ENCODE data around the gene RGS2. TPM values are rescaled to one million over a fixed set of nuclear protein-coding genes. Genes with fewer than 3 reads are reported as not detected.

RGS2 gene
- total and polyA plus RNA-seq, 2 of the 4 experiments (the other 2 are of a cell fraction) = 13.5 to 19.7 TPM

- H2BK20ac ChIP-seq (ENCODE audit: low read depth, low read length) = no peak overlapping the region
- no peak overlapping the region for H2BK15ac ChIP-seq (ENCODE audit: low read depth, low read length)
- H3K27ac ChIP-seq (ENCODE audit: insufficient read depth, low read length) = no peak overlapping the region
- no peak overlapping the region for H3K56ac ChIP-seq (ENCODE audit: extremely low read depth, insufficient read depth, low read length)
- in situ Hi-C loops (cut with MboI; ENCODE audit: low sequenced_read_pairs) = no loop called here
- no peak overlapping the region for H4K8ac ChIP-seq (ENCODE audit: low read depth in 2 of 2, low read length in 2 of 2)
- no peak overlapping the region for H4K5ac ChIP-seq (ENCODE audit: low read depth, low read length)
- ChIA-PET POLR2A (ENCODE audit: unreplicated experiment) (no interaction called here), CTCF (interaction anchor here (1.3 to 3.0 kb wide), 4 partner anchors 10 to 328 kb away, joined by 5 to 16 read pairs (median 8); no protein-coding TSS in a partner anchor)
- H3K9me3 ChIP-seq (ENCODE audit: control insufficient read depth, insufficient read depth, low read length) = no peaks in the 10 kb centered on the region
- no peak overlapping the region for H3K14ac ChIP-seq (replicated peaks; ENCODE audit: low read depth, low read length)
- H3K23ac ChIP-seq (ENCODE audit: low read depth, low read length) = no peak overlapping the region
- no peak overlapping the region for H2BK5ac ChIP-seq (ENCODE audit: low read depth, low read length, poor library complexity, severe bottlenecking)
- TF ChIP-seq CHD1 (IDR thresholded peaks at IDR 0.05; ENCODE audit: low read depth, low read length) = no peak
- peak; percentile 69 for TF ChIP-seq RAD21 (IDR thresholded peaks at IDR 0.05; ENCODE audit: low read length)
- TF ChIP-seq MXI1 (IDR thresholded peaks at IDR 0.05; ENCODE audit: borderline replicate concordance, low read depth, low read length) = no peak
- TF ChIP-seq NFE2L2 (IDR thresholded peaks at IDR 0.05; ENCODE audit: low read depth, low read length) = no peak
- no peak for TF ChIP-seq MAZ (IDR thresholded peaks at IDR 0.05; ENCODE audit: borderline replicate concordance, low read depth, low read length)
- TF ChIP-seq CTCF (conservative IDR thresholded peaks at IDR 0.05; ENCODE audit: low read depth, low read length) = peak; percentile 68
- TF ChIP-seq MAFK (IDR thresholded peaks at IDR 0.05; ENCODE audit: low read depth, low read length) = no peak
- TF ChIP-seq POLR2A (IDR thresholded peaks at IDR 0.05; ENCODE audit: low read depth, low read length) = no peak
- TF ChIP-seq RCOR1 (IDR thresholded peaks at IDR 0.05; ENCODE audit: insufficient replicate concordance, low read length) = peak; percentile 51
- TF ChIP-seq RFX5 (IDR thresholded peaks at IDR 0.05; ENCODE audit: low read depth, low read length) = no peak
- TF ChIP-seq, protein P1, sequence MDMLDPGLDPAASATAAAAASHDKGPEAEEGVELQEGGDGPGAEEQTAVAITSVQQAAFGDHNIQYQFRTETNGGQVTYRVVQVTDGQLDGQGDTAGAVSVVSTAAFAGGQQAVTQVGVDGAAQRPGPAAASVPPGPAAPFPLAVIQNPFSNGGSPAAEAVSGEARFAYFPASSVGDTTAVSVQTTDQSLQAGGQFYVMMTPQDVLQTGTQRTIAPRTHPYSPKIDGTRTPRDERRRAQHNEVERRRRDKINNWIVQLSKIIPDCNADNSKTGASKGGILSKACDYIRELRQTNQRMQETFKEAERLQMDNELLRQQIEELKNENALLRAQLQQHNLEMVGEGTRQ (IDR thresholded peaks at IDR 0.05; ENCODE audit: low read depth, low read length) = no peak
- TF ChIP-seq CEBPB (IDR thresholded peaks at IDR 0.05; ENCODE audit: low read depth, low read length) = peak; percentile 99
- peak; percentile 87 for TF ChIP-seq FOS (IDR thresholded peaks at IDR 0.05; ENCODE audit: low read depth, low read length)
- TF ChIP-seq SMC3 (IDR thresholded peaks at IDR 0.05; ENCODE audit: low read depth, low read length) = peak; percentile 74
- peak; percentile 36; the same call in 1 of the 2 replicates for TF ChIP-seq BHLHE40 (IDR thresholded peaks at IDR 0.05; ENCODE audit: low read depth, low read length)
- TF ChIP-seq, protein P2, sequence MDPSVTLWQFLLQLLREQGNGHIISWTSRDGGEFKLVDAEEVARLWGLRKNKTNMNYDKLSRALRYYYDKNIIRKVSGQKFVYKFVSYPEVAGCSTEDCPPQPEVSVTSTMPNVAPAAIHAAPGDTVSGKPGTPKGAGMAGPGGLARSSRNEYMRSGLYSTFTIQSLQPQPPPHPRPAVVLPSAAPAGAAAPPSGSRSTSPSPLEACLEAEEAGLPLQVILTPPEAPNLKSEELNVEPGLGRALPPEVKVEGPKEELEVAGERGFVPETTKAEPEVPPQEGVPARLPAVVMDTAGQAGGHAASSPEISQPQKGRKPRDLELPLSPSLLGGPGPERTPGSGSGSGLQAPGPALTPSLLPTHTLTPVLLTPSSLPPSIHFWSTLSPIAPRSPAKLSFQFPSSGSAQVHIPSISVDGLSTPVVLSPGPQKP (IDR thresholded peaks at IDR 0.05; ENCODE audit: borderline replicate concordance, low read depth, low read length) = no peak
- intact Hi-C loops (cut with micrococcal nuclease) = loop anchor here (2.0 to 10.0 kb wide), 3 partner anchors 179 to 529 kb away; partner anchors contain the start of gene CDC73
- H3K4me3 ChIP-seq (ENCODE audit: insufficient read depth, low read depth, low read length) = no peak overlapping the region
- no peak for ATAC-seq (ENCODE audit: low read depth)
- no peak overlapping the region for H2BK120ac ChIP-seq (ENCODE audit: low read depth, low read length)
- H3K4me2 ChIP-seq (ENCODE audit: low read depth, low read length) = no peak overlapping the region
- H2AFZ ChIP-seq (replicated peaks; ENCODE audit: low read length, poor library complexity) = no peak overlapping the region
- BruUV-seq (replicated peaks) = no TSS peak
- peaks cover 4% of the 10 kb centered on the region for H3K4me1 ChIP-seq (ENCODE audit: control insufficient read depth, insufficient read depth, low read length)
- no peak overlapping the region for H3K9ac ChIP-seq (ENCODE audit: low read depth, low read length)
- no peak overlapping the region for H3K4ac ChIP-seq (ENCODE audit: low read depth, low read length)
- dilution Hi-C loops (cut with HindIII; ENCODE audit: low sequenced_read_pairs, unreplicated experiment) = loop anchor here (25.0 kb wide), 1 partner anchor 206 kb away; no protein-coding TSS in a partner anchor
- peaks cover 13% of the 10 kb centered on the region; the same call in 1 of the 2 replicates for H4K20me1 ChIP-seq (ENCODE audit: insufficient read depth, low read length)
- H2AK5ac ChIP-seq (ENCODE audit: low read depth, low read length) = no peak overlapping the region
- no peak overlapping the region for H4K91ac ChIP-seq (ENCODE audit: insufficient read depth, low read depth, low read length)
- H3K9me1 ChIP-seq (ENCODE audit: insufficient read depth, low read length) = no peaks in the 10 kb centered on the region
- H3K18ac ChIP-seq (ENCODE audit: low read depth, low read length) = no peak overlapping the region
- WGBS, 2 experiments (ENCODE audit: extremely low coverage in 2 of 2, insufficient read length in 1 of 2) = no CpG with 5 or more reads among the region's 2 CpGs
- peaks cover 4% of the 10 kb centered on the region; the same call in 1 of the 2 replicates for H3K36me3 ChIP-seq (ENCODE audit: control insufficient read depth, insufficient read depth, low read length)
- peak; percentile 91 for DNase-seq
- no peaks in the 10 kb centered on the region for H3K27me3 ChIP-seq (ENCODE audit: control insufficient read depth, insufficient read depth, low read length)
- no peak overlapping the region for H2AK9ac ChIP-seq (replicated peaks; ENCODE audit: low read depth, low read length, poor library complexity)
- peaks cover 5 to 17% of the 10 kb centered on the region in 2 experiments; a peak in 3 of 4 replicates for H3K79me1 ChIP-seq (ENCODE audit: low read depth in 1 of 2, low read length in 2 of 2)
Observed at GRCh38 chr1:192805832-192806323, 3.0 kb upstream of the RGS2 start.
